Aortic smooth muscle cell (primary cell): ENCODE measurements around the gene NCAPD3. TPM values are rescaled to one million over a fixed set of nuclear protein-coding genes. Genes with fewer than 3 reads are reported as not detected.

Source experiments
- total RNA-seq: library from RNA; depleted of rRNA; stranded (reverse); fragments of >200 nt; gene quantifications from 2 replicates; pipeline ENCODE4 v1.2.3, GENCODE V29; 2014

NCAPD3 gene
- total RNA-seq: 15.5 and 23.5 TPM in 2 replicates

GRCh38 chr11:134223836-134224709, at the start of gene NCAPD3, which contains the start of gene VPS26B:
TSS of gene NCAPD3 (minus strand) at chr11:134223967. CDS start at chr11:134223926, 41 bp downstream.
TSS of gene VPS26B (plus strand) at chr11:134224671. CDS start at chr11:134225123, 452 bp downstream.

GRCh38 chr11:134253188-134253993, 29.6 kb upstream of the NCAPD3 start, which contains the start of the genes ACAD8 and THYN1:
TSS of gene ACAD8 (plus strand) at chr11:134253568. CDS start at chr11:134253601, 33 bp downstream.
TSS of gene THYN1 (minus strand) at chr11:134253352. CDS start at chr11:134252882, 470 bp downstream.

Other genes starting within 250 kb of the NCAPD3 start
- 61.9 and 71.5 TPM in 2 replicates for gene JAM3, start 154.9 kb downstream of the NCAPD3 start, total RNA-seq
- 38.2 and 38.3 TPM in 2 replicates for gene VPS26B, start 704 bp upstream of the NCAPD3 start, total RNA-seq
- gene THYN1, start 29.4 kb upstream of the NCAPD3 start, total RNA-seq: 60.6 and 68.7 TPM in 2 replicates
- 16.8 and 17.4 TPM in 2 replicates for gene ACAD8, start 29.6 kb upstream of the NCAPD3 start, total RNA-seq
- gene GLB1L3, start 52.4 kb upstream of the NCAPD3 start, total RNA-seq: not detected in 2 replicates
- gene GLB1L2, start 108.0 kb upstream of the NCAPD3 start, total RNA-seq: 0.13 TPM in 1 of 2 replicates, not detected in the other
- gene B3GAT1, start 188.3 kb upstream of the NCAPD3 start, total RNA-seq: not detected in 2 replicates